ACHN (cell line): ENCODE results near the gene NAA11.
"Not testable (repeated sequence)": the region's sequence is repeated elsewhere in the genome, so short reads cannot be mapped to it uniquely, and the experiment has no call there.

Source experiments
- DNase-seq: peaks from one replicate; pipeline ENCODE4 v3.0.0-alpha.2; 2015
- in situ Hi-C: cut with HindIII; loops from 2 replicates; pipeline ENCODE4 v1.10.0; 2017; ENCODE audit warnings: low sequenced_read_pairs, low pct_ligation_motif_present, low pct_unique_long_range_greater_than_20kb

NAA11 gene

GRCh38 chr4:79317711-79318110 lies 8.2 kb downstream of the NAA11 start:
- DNase-seq = no peak
- in situ Hi-C loops = no loop called here

- DNase-seq = no peak
- in situ Hi-C loops = no loop called here
Measured at GRCh38 chr4:79315891-79316290, 10.0 kb downstream of the NAA11 start.

GRCh38 chr4:79311279-79311678 lies 14.6 kb downstream of the NAA11 start:
- in situ Hi-C loops = no loop called here

GRCh38 chr4:79308971-79309370 lies 16.9 kb downstream of the NAA11 start:
- no peak for DNase-seq
- in situ Hi-C loops = no loop called here

More at GRCh38 chr4:79311279-79311678, 14.6 kb downstream of the NAA11 start:
- no peak for DNase-seq

GRCh38 chr4:79308137-79308536 lies 17.7 kb downstream of the NAA11 start:
- in situ Hi-C loops = no loop called here
- DNase-seq = no peak

GRCh38 chr4:79306795-79307194 lies 19.1 kb downstream of the NAA11 start:
- in situ Hi-C loops = no loop called here

GRCh38 chr4:79300280-79300679 lies 25.6 kb downstream of the NAA11 start:
- no peak for DNase-seq
- in situ Hi-C loops = no loop called here

More at GRCh38 chr4:79306795-79307194, 19.1 kb downstream of the NAA11 start:
- no peak for DNase-seq

GRCh38 chr4:79298484-79298883 lies 27.4 kb downstream of the NAA11 start:
- DNase-seq = no peak
- in situ Hi-C loops = no loop called here

GRCh38 chr4:79298027-79298426 lies 27.8 kb downstream of the NAA11 start:
- in situ Hi-C loops = no loop called here
- DNase-seq = no peak

- no peak for DNase-seq
- in situ Hi-C loops = no loop called here
Measured at GRCh38 chr4:79297479-79297878, 28.4 kb downstream of the NAA11 start.

GRCh38 chr4:79296768-79297428 lies 29.0 kb downstream of the NAA11 start:
- in situ Hi-C loops = no loop called here
- DNase-seq = no peak

- in situ Hi-C loops = no loop called here
- no peak for DNase-seq
Measured at GRCh38 chr4:79295086-79295485, 30.8 kb downstream of the NAA11 start.

- DNase-seq = no peak
- in situ Hi-C loops = no loop called here
Measured at GRCh38 chr4:79294064-79294463, 31.8 kb downstream of the NAA11 start.

GRCh38 chr4:79292008-79292407 lies 33.9 kb downstream of the NAA11 start:
- in situ Hi-C loops = no loop called here
- no peak for DNase-seq

GRCh38 chr4:79290376-79290775 lies 35.5 kb downstream of the NAA11 start:
- in situ Hi-C loops = no loop called here
- DNase-seq = no peak

GRCh38 chr4:79288185-79288584 lies 37.7 kb downstream of the NAA11 start:
- no peak for DNase-seq
- in situ Hi-C loops = no loop called here

GRCh38 chr4:79287718-79288117 lies 38.1 kb downstream of the NAA11 start:
- in situ Hi-C loops = no loop called here
- no peak for DNase-seq

- DNase-seq = no peak
- in situ Hi-C loops = no loop called here
Measured at GRCh38 chr4:79287076-79287475, 38.8 kb downstream of the NAA11 start.

- DNase-seq = no peak
- in situ Hi-C loops = no loop called here
Measured at GRCh38 chr4:79281566-79282359, 44.1 kb downstream of the NAA11 start.

GRCh38 chr4:79277467-79277866 lies 48.4 kb downstream of the NAA11 start:
- DNase-seq, in situ Hi-C loops: not testable (repeated sequence)
